ENCODE data around the gene CDK14.
"Not testable (repeated sequence)": the region's sequence is repeated elsewhere in the genome, so short reads cannot be mapped to it uniquely, and the experiment has no call there.

DNA sequence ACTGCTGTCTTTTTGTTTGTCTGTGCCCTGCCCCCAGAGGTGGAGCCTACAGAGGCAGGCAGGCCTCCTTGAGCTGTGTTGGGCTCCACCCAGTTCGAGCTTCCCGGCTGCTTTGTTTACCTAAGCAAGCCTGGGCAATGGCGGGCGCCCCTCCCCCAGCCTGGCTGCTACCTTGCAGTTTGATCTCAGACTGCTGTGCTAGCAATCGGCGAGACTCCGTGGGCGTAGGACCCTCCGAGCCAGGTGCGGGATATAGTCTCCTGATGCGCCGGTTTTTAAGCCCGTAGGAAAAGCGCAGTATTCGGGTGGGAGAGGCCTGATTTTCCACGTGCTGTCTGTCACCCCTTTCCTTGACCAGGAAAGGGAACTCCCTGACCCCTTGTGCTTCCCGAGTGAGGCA lies 43.6 kb downstream of the CDK14 start:
- TF ChIP-seq, protein P1, sequence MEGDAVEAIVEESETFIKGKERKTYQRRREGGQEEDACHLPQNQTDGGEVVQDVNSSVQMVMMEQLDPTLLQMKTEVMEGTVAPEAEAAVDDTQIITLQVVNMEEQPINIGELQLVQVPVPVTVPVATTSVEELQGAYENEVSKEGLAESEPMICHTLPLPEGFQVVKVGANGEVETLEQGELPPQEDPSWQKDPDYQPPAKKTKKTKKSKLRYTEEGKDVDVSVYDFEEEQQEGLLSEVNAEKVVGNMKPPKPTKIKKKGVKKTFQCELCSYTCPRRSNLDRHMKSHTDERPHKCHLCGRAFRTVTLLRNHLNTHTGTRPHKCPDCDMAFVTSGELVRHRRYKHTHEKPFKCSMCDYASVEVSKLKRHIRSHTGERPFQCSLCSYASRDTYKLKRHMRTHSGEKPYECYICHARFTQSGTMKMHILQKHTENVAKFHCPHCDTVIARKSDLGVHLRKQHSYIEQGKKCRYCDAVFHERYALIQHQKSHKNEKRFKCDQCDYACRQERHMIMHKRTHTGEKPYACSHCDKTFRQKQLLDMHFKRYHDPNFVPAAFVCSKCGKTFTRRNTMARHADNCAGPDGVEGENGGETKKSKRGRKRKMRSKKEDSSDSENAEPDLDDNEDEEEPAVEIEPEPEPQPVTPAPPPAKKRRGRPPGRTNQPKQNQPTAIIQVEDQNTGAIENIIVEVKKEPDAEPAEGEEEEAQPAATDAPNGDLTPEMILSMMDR (IDR thresholded peaks at IDR 0.05; ENCODE audit: poor library complexity, severe bottlenecking): not testable (repeated sequence)
- not testable (repeated sequence) for TF ChIP-seq EZH2 (IDR thresholded peaks at IDR 0.05; ENCODE audit: borderline replicate concordance, insufficient read depth, low read length, poor library complexity, severe bottlenecking); POLR2AphosphoS5 (IDR thresholded peaks at IDR 0.05); EP300 (conservative IDR thresholded peaks at IDR 0.05; ENCODE audit: poor library complexity, severe bottlenecking); TAF1 (IDR thresholded peaks at IDR 0.05; ENCODE audit: low read depth)
- TF ChIP-seq, protein P2, sequence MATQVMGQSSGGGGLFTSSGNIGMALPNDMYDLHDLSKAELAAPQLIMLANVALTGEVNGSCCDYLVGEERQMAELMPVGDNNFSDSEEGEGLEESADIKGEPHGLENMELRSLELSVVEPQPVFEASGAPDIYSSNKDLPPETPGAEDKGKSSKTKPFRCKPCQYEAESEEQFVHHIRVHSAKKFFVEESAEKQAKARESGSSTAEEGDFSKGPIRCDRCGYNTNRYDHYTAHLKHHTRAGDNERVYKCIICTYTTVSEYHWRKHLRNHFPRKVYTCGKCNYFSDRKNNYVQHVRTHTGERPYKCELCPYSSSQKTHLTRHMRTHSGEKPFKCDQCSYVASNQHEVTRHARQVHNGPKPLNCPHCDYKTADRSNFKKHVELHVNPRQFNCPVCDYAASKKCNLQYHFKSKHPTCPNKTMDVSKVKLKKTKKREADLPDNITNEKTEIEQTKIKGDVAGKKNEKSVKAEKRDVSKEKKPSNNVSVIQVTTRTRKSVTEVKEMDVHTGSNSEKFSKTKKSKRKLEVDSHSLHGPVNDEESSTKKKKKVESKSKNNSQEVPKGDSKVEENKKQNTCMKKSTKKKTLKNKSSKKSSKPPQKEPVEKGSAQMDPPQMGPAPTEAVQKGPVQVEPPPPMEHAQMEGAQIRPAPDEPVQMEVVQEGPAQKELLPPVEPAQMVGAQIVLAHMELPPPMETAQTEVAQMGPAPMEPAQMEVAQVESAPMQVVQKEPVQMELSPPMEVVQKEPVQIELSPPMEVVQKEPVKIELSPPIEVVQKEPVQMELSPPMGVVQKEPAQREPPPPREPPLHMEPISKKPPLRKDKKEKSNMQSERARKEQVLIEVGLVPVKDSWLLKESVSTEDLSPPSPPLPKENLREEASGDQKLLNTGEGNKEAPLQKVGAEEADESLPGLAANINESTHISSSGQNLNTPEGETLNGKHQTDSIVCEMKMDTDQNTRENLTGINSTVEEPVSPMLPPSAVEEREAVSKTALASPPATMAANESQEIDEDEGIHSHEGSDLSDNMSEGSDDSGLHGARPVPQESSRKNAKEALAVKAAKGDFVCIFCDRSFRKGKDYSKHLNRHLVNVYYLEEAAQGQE (IDR thresholded peaks at IDR 0.05; ENCODE audit: borderline replicate concordance): not testable (repeated sequence)
